ENCODE results near the gene PTPN2.

- TF ChIP-seq CTCF (conservative IDR thresholded peaks at IDR 0.05; ENCODE audit: low read length) (no peak), EZH2phosphoT487 (IDR thresholded peaks at IDR 0.05; ENCODE audit: borderline replicate concordance, low read depth, low read length) (no peak)
These were observed 11.6 kb downstream of the PTPN2 start for GRCh38 chr18:12872408-12872807.
